ENCODE results near the gene ERBB4.

Gene ERBB4

GRCh38 chr2:211455216-211455841 lies 1083.3 kb downstream of the ERBB4 start:
- no peak overlapping the region for H3K4me3 ChIP-seq (replicated peaks in 1 of 2; ENCODE audit: low read depth in 2 of 2, low read length in 2 of 2)
- peak; percentile 63 to 70 for DNase-seq (ENCODE audit: low read depth in 2 of 2)
- TF ChIP-seq CTCF (IDR thresholded peaks at IDR 0.05; ENCODE audit: low read depth, low read length): peak; percentile 94

DNA sequence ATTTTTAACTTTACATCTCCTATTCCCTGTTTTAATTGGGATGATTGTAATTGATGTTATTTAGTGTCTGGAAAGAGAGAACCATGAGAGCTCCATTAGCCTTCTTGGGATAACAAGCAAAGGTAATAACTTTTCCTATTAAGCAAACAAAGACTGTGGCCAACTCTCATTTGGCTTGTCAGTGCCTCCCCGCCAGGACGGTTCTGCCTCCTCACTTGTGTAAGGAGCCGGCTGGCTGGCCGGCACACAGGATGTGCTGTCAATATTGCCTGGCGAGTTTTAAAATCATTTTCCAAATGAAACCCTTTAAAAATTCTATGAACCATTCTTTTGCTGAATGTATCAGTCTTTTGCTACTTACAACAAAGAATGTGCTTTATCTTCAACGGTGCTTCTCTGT lies 1083.9 kb downstream of the ERBB4 start:
- H3K4me3 ChIP-seq (replicated peaks in 1 of 2; ENCODE audit: low read depth in 2 of 2, low read length in 2 of 2): no peak overlapping the region
- no peak for TF ChIP-seq CTCF (IDR thresholded peaks at IDR 0.05; ENCODE audit: low read depth, low read length)
- DNase-seq (ENCODE audit: low read depth in 2 of 2): no peak

- DNase-seq (ENCODE audit: low read depth in 2 of 2): no peak
- no peak for TF ChIP-seq CTCF (IDR thresholded peaks at IDR 0.05; ENCODE audit: low read depth, low read length)
- H3K4me3 ChIP-seq (replicated peaks in 1 of 2; ENCODE audit: low read depth in 2 of 2, low read length in 2 of 2): no peak overlapping the region
These were observed 1085.2 kb downstream of the ERBB4 start for GRCh38 chr2:211453311-211453887.

DNA sequence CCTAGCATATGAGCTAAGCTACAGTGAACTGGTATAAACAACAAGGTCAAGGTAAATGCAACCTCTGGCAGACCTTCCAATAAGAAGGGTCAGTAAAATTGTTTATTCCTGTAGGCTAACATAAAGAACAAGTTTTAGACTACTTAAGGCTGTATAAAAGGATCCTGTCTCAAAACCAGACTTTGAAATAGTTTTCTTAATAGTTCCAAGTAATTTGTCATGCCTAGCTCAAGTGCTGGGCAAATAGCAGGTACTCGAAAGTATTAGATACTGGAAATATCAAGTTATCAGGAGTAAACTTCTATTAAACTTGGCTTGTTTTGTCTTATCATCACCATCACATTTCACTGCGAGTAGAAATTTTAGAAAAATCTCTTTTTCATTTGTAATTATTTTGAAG lies 1087.0 kb downstream of the ERBB4 start:
- DNase-seq (ENCODE audit: low read depth in 2 of 2): no peak
- no peak overlapping the region for H3K4me3 ChIP-seq (replicated peaks in 1 of 2; ENCODE audit: low read depth in 2 of 2, low read length in 2 of 2)
- no peak for TF ChIP-seq CTCF (IDR thresholded peaks at IDR 0.05; ENCODE audit: low read depth, low read length)

GRCh38 chr2:211449819-211450218 lies 1088.8 kb downstream of the ERBB4 start:
- no peak for TF ChIP-seq CTCF (IDR thresholded peaks at IDR 0.05; ENCODE audit: low read depth, low read length)
- no peak for DNase-seq (ENCODE audit: low read depth in 2 of 2)
- H3K4me3 ChIP-seq (replicated peaks in 1 of 2; ENCODE audit: low read depth in 2 of 2, low read length in 2 of 2): no peak overlapping the region

DNA sequence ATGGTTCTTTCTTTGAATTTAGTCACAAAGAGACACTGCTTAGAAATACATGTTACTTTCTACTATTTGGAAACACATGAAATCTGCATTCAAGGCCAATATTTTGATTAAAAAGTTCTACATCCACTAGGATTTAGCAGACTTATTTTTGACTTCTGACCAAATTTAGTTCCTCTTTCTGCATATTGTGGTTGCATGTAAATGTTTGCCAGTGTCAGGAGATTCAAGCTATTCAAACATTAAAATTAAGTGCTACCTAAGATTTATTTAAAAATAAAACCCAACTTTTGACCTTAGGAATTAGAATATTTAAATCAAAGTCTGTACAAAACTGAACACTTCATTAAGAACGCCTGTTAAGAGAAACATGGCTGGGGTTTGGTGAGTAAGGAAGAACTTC lies 1091.1 kb downstream of the ERBB4 start:
- no peak overlapping the region for H3K4me3 ChIP-seq (replicated peaks in 1 of 2; ENCODE audit: low read depth in 2 of 2, low read length in 2 of 2)
- no peak for DNase-seq (ENCODE audit: low read depth in 2 of 2)
- TF ChIP-seq CTCF (IDR thresholded peaks at IDR 0.05; ENCODE audit: low read depth, low read length): no peak

DNA sequence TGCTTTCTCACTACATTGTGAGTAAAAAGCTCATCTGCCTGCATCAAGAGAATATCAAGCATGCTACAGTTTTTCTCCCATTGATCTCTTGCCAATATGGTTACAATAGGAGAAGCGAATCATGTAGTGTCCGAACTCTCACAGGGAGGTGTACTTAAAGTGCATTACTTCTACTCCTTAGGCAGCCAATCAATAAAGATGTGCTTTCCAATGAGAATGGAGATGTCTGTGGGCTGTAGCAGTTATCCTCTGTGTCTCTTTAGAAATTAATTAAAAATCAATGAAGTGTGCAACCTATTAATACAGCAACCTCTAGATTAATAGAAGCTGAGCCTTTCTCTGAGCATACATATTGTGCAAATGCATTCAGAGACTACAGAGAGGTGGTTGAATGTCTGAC lies 1098.5 kb downstream of the ERBB4 start:
- no peak for DNase-seq (ENCODE audit: low read depth in 2 of 2)
- H3K4me3 ChIP-seq (replicated peaks in 1 of 2; ENCODE audit: low read depth in 2 of 2, low read length in 2 of 2): no peak overlapping the region
- TF ChIP-seq CTCF (IDR thresholded peaks at IDR 0.05; ENCODE audit: low read depth, low read length): no peak

Data from cardiac fibroblast (primary cell).